ENCODE data around the gene ARIH1.
"Not testable (repeated sequence)": the region's sequence is repeated elsewhere in the genome, so short reads cannot be mapped to it uniquely, and the experiment has no call there.

The ARIH1 gene

DNA sequence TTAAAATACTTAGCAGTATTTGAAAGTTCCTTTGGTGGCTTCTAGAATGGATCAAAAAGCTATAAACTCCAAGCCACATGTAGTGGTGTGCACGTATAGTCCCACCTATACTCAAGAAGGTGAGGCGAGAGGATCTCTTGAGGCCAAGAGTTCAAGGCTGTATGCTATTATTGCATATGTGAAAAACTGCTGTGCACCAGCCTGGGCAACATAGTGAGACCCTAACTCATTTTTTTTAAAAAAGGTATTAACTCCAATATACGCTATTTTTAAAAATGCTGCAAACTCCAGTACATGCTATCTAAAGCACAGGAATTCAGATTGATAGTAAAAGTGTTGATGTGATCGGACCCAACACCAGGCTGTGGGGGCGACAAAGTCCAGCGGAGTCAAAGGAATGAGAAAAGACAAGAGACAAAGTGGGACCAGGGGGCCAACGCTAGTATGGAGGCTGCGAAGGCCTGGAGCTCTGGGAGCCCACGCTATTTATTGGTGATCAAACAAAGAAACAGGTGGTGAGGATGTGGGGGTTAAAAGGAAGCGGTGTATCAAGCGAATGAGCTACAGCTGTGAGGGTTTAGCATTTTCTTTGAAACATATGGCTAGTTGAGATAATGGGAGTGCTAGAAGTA, 66.6 kb downstream of the ARIH1 start:
- DNase-seq: no peak

DNA sequence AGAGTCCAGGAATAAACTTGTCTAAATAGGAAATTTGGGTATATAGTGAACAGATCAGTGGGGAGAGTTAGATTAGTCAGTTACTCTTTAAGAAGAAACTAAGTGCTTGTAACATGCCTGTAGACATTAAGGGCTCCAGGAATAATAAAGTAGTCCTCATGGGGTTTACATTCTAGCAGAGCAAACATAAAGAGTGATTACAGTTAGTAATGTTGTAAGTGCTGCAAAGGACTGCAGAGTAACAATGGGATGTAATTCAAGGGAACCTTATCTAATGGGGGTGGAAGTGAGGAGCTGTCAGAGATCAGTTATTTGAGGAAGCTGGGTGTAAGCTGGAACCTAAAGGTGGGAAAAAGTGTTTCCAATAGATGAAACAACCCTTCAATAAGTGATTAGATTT, 67.5 kb downstream of the ARIH1 start:
- DNase-seq: no peak

DNA sequence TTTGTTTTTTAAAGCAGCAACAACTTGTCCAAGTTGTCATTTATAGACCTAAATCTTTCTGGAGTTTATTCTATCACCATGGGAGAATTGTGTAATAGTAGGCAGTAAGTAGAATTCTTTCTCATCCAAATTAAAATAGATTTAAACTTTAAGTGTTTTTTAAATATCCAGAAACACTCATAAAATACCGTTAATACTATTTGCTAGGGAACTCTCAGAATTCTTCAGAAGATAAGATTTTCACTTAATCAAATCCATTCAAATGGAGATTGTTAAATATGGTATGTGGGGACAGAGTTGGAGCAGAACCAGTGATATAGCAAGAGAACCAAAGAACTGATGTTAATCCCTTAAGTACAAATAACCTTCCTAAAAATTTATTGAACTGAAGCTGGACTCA, 71.0 kb downstream of the ARIH1 start:
- no peak for DNase-seq

DNA sequence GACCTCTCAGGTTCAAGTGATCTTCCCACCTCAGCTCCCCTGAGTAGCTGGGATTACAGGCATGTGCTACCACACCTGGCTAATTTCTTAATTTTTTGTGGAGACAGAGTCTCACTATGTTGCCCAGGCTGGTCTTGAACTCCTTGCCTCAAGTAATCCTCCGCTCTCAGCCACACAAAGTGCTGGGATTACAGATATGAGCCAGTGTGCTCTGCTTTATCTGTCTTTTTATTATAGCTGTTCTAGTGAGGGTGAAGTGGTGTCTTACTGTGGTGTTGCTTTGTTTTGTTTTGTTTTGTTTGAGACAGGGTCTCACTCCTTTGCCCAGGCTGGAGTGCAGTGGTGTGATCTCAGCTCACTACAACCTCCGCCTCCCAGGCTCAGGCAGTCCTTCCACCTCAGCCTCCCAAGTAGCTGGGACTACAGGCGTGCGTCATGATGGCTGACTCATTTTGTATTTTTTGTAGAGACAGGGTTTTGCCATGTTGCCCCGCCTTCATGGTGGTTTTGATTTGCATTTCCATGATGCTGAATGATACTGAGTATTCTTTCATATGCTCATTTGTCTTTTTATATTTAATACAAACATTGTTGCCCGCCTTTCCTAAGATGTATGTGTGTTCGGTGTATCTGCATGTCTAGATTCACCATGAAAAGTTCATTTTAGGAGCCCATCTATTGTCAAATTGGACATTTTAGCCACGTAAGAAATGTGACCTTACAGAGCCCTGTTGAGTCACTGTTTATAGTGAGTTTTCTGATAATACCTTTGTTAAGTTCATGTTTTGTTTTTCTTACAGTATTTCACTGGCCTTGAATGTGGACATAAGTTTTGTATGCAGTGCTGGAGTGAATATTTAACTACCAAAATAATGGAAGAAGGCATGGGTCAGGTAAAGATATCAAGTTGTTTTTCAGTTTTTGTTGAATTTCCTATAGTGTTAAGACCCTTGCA, 80.6 kb downstream of the ARIH1 start:
- no peak for DNase-seq

DNA sequence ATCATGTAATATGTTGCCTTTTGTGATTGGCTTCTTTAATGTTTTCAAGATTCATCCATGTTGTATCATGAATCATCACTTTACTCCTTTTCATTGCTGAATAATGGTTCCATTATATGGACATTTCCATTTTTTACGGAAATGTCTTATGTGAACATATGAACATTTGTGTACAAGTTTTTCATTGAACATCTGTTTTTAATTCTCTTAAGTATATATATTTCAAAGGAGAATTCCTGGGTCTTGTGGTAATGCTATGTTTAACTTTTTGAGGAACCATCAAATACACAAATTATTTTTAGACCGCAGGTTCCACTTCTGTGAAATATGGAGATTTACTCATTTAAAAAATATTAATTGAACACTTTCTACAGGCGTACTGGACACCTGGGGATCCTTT, 85.7 kb downstream of the ARIH1 start:
- DNase-seq: no peak

DNA sequence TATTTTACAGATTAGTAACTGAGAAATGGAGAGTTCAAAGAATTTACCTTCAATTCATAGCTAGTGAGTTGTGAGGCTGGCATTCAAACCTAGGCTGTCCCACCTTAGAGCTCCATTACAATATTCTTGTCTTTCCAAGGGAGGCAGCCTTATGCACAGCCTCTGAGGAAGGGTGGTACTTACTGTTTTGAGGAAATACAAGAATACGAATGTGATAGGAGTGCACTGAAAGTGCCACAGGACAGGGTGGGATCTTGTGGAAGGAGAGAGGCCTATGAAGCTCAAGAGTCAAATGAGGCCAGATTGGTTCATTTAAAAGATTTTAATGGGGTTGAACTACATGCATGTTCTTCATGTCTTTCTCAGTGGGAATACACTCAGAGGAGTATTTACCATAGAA, 86.3 kb downstream of the ARIH1 start:
- no peak for DNase-seq

DNA sequence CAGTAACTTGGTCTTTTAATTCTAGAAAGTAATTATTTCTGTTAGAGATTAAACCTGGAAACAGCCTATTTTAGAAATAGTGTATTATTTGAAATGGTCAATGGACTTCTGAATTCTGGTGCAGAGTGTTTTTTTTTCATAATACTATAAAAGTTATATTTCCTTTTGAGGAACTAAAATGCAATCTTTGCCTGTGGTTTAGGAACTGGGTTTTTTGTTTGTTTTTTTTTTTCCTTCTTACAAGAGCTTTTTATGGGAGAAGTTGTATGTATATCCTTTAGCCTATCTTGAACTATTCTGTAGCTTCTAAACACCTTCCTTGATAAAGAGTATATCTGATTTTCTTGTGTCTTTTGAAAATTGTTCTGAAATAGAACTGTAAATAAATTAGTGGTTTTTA, 88.3 kb downstream of the ARIH1 start:
- DNase-seq: no peak

DNA sequence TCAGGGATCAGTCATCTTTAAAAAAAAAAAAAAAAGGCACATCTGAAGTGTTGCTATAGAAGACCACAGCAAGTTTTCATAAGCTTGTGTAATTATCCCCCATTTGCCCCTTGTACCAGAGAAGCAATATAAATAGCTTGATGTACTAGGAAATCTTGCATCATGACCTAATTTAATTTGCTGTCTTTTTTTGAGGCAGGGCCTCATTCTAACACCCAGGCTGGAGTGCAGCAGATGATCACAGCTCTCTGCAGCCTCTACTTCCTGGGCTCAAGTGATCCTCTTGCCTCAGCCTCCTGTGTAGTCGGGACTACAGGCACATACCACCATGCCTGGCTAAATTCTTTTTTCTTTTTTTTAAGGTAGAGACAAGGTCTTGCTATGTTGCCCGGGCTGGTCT, 88.7 kb downstream of the ARIH1 start:
- DNase-seq: no peak

DNA sequence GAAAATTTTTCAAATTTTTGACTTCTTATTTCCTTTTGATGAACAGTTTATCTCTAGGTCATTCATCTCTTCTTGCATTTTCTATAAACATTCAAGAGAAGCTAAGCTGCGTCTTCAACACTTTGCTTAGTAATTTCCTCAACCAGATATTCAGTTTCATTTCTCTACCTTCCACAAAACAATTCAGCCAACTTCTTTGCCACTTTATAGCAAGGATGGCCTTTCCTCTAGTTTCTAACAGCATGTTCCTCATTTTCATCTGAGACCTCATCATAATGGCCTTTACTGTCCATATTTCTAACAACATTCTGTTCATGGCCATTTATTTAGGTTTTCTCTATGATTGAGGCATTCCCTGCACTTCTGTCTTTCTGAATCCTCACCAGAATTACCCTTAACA, 90.0 kb downstream of the ARIH1 start:
- no peak for DNase-seq

DNA sequence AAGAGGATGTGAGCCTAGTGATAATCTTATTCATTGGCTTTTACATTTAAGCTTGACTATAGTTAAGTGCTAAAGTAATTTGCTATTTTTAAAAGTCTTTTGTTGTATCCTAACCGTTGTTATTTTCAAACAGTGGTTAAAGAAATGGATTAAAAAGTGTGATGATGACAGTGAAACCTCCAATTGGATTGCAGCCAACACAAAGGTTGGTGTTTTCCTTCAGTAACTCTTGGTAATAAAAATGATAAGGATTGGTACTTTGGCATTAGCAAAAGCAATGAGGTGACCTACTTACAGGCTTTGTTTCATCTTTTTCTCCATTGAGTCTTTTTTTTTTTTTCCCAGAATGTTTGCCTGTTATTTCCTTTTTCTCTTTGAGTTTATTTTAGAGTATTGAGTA, 92.8 kb downstream of the ARIH1 start:
- no peak for DNase-seq

DNA sequence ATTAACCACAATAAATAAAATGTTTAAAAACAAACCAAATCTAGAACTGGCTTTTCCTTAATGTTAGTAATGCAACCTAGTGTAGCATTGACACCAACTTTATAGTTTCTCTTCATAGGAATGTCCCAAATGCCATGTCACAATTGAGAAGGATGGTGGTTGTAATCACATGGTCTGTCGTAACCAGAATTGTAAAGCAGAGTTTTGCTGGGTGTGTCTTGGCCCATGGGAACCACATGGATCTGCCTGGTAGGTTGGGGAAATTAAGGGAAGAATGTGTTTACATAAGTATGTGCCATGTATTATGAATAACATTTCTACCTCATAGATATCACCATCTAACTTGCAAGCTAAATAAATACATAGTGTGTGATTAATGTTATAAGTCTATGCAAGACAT, 95.9 kb downstream of the ARIH1 start:
- no peak for DNase-seq

DNA sequence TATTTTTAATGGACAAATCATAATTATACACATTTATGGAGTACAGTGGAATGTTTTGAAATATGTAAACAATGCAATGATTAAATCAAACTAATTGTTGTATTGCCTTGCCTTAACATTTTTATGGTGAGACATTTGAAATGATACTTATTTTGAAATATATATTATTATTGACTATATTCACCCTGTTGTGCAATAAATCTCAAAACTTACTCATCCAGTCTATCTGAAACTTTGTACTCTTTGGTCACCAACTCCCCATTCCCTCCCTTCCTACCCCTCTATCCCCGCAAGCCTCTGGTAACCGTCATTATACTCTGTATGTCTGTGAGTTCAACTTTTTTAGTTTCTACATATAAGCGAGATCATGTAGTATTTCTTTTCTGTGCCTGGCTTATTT, 105.7 kb downstream of the ARIH1 start:
- DNase-seq: no peak

DNA sequence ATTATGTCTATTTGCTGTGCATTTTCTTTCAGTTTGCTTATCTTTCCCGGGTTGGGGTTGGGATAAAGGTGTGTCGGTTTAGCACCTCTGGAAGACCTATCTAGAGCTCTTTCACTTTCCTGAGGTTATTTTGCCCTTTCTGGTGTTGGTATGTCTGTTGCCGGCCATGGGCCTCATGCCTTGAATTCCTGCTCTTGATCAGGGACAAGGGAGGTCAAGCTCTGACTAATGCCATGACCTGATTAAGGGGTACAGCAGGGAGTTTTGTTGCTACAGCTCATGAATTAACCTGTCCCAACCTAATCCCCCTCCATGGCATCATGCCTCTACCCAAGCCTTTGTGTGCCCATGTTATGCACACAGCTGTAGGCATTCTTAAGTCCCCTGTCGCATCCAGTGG, 109.9 kb downstream of the ARIH1 start:
- DNase-seq: no peak

DNA sequence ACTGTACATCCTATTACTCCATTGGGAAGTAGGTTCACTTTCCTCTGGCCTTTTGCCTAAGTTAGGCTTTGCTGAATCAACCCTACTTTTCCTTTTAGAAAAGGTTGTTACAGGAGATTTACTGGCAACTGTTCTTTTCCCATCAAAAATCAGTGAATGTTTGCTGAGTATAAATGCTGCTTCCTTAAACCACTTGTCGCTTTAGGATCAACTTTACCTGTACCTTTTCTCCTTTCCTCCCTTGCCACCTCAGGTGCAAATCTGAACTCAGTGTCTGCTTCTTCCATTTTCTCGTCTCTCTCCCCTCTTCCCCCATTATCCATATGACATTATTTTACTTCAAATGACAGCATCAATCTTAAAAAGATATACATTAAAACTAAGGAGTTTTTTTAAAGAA, 110.9 kb downstream of the ARIH1 start:
- no peak for DNase-seq

DNA sequence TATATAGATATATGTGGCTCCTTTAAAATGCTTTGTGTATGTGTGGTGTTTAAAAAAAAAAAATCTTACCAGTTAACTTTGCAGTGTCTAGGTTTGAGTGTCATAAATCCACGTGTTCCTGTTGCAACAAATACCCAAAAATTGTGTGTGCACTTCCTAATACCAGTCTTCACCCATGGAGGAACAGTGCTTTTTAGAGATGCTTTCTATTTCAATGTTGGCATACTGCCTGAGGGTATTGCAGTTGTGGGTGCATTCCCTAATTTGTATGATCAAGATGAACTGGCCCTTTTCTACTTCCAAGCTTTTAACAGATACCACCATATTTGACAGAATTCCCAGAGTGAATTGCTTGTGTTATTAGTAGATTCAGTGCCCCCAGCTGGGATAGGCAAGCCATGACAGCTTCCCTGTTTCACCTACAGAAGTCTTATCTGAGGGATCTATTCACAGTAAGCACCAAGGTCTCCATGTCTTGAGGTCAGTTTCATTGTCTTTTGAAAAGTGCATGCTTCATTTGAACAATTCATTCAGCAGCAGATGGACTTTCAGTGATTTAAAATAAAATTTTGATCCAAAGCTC, 111.4 kb downstream of the ARIH1 start:
- DNase-seq: no peak

DNA sequence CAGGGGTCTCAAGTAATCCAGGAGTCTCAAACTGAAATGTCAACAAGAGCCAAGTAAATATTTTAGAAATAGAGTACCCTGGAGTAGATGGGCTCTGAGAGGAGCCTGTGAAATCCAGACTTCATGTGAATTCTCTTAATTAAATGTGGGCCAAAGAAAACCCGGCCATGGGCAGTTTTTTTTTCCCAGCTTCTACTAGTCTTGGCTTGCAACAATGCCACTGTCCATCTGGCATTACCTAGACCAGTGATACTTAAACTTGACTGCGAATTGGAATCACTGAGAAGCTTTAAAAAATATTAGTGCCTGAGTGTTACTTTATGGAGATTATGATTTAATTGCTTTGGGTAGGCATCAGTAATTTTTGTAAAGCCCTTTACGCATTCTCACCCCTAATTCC, 114.0 kb downstream of the ARIH1 start:
- DNase-seq: no peak

DNA sequence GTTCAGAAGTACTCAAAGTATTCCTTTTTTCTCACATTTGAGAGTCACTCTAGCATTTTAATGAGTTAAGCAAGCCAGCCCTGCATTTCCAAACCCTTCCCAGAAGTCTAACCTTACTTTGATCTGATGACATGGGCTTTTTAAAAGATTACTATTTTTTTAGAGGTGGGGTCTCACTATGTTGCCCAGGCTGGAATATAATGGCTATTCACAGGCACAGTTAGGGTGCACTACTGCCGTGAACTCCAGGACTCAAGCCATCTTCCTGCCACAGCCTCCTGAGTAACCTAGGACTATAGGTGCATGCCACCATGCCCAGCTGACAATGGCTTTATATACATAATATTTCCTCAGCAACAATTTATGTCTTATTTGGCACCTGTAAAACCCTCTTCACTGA, 116.3 kb downstream of the ARIH1 start:
- no peak for DNase-seq

DNA sequence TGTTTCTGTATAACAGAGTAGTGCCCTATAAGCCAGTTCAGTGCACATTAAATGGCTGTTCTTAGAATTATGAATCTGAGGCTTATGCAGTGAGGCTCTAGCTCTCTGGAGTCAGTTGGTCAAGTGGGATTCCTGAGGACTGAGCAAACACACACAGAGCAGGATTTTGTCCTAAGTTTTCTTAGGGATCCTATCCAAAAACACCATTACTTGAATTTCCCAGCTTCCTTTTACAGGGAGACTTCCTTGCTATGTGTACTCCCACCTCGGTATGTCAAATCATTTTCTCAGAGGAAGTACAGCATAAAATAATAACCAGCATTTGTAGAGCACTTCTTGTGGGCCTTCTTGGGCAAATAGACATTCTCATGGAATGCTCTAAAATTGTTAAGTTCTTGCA, 117.2 kb downstream of the ARIH1 start:
- DNase-seq: no peak

DNA sequence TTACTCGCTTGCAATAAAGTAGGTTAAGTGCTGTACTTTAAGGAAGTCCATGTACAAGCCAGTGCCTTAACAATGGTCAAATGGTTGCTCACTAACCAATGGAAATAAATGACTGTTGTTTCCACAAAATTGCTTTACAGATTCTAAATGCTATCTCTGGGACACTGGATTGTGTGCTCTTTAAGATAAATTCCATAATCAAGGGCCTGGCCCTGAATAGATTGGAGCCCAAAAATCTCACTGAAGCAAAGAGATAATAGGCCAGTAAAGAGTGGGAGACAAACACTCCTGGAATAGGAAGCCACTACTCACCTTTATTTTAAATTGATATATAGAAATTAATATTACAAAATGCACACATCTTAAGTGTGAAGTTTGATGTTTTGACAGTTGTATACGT, 118.0 kb downstream of the ARIH1 start:
- no peak for DNase-seq

DNA sequence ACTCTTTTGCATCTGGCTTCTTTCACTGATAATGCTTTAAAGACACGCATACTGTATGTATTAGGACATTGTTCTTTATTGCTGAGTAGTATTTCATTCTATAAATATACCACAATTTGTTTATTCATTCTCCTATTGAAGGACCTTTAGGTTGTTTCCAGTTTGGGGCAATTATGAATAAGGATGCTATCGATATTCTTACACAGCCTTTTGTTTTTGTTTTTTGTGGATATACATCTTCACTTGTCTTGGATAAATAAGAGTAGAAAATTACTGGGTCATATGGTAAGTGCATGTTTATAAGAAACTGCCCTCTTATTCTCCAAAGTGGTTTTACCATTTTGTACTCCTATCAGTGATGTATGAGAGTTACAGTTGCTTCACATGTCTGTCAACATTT, 118.5 kb downstream of the ARIH1 start:
- no peak for DNase-seq

DNA sequence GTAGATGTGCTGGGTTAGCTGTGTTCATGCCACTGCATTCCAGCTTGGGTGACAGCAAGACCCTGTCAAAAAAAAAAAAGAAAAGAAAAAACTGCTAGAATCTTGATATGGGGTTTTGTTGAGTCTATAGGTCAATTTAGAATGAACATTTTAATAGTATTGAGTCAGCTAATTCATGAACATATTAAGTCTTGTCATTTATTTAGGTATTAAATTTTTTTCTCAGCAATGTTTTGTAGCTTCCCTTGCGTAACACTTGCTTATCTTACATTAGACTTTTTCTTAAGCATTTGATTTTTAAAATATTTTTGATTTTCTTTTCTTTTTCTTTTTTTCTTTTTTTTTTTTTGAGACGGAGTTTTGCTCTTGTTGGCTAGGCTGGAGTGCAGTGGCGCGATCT, 119.7 kb downstream of the ARIH1 start:
- no peak for DNase-seq

DNA sequence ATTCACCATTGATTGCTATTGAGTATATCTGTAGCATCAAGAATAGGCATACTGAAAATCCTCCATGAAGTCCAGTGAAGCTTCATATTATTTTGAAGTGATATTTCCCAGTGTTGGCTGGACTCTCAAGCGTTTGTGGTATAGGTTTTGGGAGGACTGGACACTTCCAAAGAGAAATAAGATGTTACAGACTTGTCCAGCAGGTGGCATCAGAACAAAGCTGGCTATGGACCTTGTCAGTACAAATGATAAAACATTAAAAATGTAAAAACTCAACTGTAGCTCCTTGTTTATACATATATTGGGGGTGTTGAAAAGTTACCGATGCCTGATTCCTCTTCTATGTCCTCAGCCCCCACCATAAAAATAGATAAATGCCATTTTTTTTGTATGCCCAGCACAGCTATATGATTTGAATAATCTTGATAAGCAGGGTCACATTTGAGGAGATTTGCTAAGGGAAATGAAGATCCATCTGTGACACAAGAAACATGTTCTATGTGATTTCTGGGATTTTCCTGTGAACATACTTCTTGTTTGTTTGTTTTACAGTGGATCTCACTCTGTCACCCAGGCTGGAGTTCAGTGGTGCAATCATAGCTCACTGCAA, 125.8 kb downstream of the ARIH1 start:
- no peak for DNase-seq

DNA sequence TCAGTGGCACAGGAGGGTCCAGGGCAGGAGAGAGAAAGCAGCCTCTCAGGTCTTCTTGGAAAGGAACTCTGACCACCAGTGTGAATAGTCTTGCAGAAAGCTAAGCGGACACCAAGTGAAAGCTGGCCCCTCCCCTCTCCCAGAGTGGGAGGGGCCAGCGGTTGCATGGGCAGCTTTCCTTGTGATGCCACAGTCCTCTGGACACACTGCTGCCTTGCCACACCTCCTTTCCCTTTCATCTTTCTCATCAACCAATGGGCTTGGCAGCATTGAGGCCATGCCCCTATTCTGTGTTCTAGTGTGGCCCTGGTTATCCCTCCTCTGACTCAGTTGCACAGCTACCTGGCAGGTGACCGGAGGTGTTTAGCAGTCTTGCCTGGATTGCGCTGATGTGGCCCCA, 130.7 kb downstream of the ARIH1 start:
- no peak for DNase-seq

DNA sequence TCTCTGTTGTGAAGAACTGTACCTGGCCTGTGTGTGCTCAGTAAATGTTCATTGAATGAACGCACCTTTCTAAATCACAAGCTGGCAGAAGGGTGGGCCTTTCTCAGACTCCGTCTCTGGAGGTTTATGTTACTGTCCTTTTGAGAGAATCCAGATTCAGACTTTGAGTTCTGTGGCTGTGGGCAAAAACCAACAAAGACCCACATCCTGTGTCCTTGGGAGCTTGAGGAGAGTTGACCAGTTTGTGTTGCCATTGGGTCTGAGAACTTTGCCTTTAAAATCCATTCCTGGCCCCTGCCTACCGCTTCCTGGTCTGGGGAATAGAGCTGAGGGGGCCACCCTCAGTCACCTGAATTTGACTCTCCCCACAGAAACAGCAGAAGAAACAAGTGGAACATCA, 134.0 kb downstream of the ARIH1 start:
- not testable (repeated sequence) for DNase-seq

All from NCI-H1417 treated with DMSO at 0.1 percent for 48 hours (cell line).